ENCODE data around the gene SLC17A4.

Gene SLC17A4

DNA sequence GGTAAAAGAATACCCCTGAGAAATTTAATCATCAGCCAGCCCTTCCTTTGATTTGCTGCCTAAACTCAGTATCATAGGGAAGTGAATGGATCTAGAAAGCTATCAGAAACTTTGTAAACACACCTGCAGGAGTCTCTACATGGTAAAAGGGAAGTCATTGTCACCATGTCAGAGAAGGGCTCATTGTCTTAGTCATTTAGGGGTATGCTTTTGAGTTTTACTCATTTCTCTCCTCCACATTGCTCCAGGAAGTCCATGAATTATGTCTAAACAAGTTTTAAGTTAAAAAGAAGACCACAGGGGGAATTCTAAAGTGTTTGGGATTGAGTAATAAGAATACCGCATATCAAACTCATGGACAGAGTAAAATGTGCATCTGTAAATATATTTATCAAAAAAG, 74.8 kb downstream of the SLC17A4 start:
- DNase-seq = no peak

DNA sequence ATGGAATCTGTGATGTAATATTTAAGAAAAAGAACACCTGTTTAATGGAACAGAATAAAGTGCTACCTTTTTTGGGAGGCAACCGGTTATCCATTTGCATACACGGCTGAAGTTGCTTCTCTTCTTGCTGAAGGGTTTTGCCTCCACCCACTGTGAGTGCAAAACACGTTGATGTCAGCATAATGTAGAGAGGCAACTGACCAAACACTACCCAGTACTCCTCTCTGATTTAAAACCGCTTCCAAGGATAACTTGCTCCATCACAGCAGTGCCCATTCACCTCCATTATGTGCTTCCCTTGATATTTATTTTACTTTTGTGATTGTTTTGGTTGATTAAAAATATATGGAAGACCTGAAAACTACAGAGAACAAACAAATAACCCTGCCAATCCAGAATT, 75.9 kb downstream of the SLC17A4 start:
- no peak for DNase-seq
